ENCODE data around the gene SOX18.
"Not testable (repeated sequence)": the region's sequence is repeated elsewhere in the genome, so short reads cannot be mapped to it uniquely, and the experiment has no call there.

The SOX18 gene

GRCh38 chr20:64049060-64049877 lies at the start of gene SOX18:
Gene SOX18, minus strand, starts transcription at chr20:64049639. Its CDS starts 123 bp downstream, at chr20:64049516.
- no peak within 1 kb of the TSS for H3K27ac ChIP-seq (ENCODE audit: low read length)
- no peak within 1 kb of the TSS for H3K9ac ChIP-seq (ENCODE audit: low read length)
- H3K4me1 ChIP-seq (ENCODE audit: control insufficient read depth, low read depth, low read length), result no peaks in the 10 kb centered on the region
- H3K9me3 ChIP-seq (ENCODE audit: control insufficient read depth, low read depth, low read length), result no peaks in the 10 kb centered on the region
- peaks cover 70% of the 10 kb centered on the region for H3K27me3 ChIP-seq (ENCODE audit: control insufficient read depth, insufficient read depth, low read length)
- H3K36me3 ChIP-seq (ENCODE audit: control insufficient read depth, low read depth, low read length), result no peaks in the 10 kb centered on the region
- H3K4me3 ChIP-seq (ENCODE audit: low read length), result no peak within 1 kb of the TSS

GRCh38 chr20:64098471-64099013 lies 49.1 kb upstream of the SOX18 start:
- Histone ChIP-seq H3K4me3 (ENCODE audit: low read length) (no peak overlapping the region), H3K36me3 (ENCODE audit: control insufficient read depth, low read depth, low read length) (no peaks in the 10 kb centered on the region), H3K27me3 (ENCODE audit: control insufficient read depth, insufficient read depth, low read length) (peaks cover 32% of the 10 kb centered on the region), H3K27ac (ENCODE audit: low read length) (no peak overlapping the region), H3K9me3 (ENCODE audit: control insufficient read depth, low read depth, low read length) (no peaks in the 10 kb centered on the region), H3K4me1 (ENCODE audit: control insufficient read depth, low read depth, low read length) (no peaks in the 10 kb centered on the region), H3K9ac (ENCODE audit: low read length) (no peak overlapping the region)

- H3K4me3 ChIP-seq (ENCODE audit: low read length), result no peak overlapping the region
- H3K9ac ChIP-seq (ENCODE audit: low read length), result no peak overlapping the region
- H3K27ac ChIP-seq (ENCODE audit: low read length), result no peak overlapping the region
- peaks cover 13% of the 10 kb centered on the region for H3K27me3 ChIP-seq (ENCODE audit: control insufficient read depth, insufficient read depth, low read length)
- H3K9me3 ChIP-seq (ENCODE audit: control insufficient read depth, low read depth, low read length), result no peaks in the 10 kb centered on the region
- no peaks in the 10 kb centered on the region for H3K36me3 ChIP-seq (ENCODE audit: control insufficient read depth, low read depth, low read length)
- no peaks in the 10 kb centered on the region for H3K4me1 ChIP-seq (ENCODE audit: control insufficient read depth, low read depth, low read length)
Measured at GRCh38 chr20:64096535-64096934, 47.1 kb upstream of the SOX18 start.

DNA sequence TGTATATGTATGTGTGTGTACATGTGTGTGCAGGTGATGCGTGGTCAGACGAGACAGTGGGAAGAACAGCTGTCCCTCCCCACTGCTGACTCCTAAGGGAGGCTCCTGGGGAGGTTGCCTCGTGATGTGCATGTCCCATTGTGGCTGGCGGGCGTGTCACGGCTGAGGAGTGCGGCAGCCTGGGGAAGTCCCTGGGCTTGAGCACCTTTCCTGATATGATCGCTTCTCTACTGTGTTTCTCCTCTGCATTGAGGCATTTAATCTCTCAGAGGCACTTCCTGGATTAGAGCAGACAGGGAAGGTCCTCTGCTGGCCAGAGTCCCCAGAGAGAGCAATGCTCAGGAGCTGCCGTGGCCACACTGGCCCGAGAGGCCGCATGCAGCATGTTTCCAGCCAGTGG lies 46.5 kb upstream of the SOX18 start:
- no peak overlapping the region for H3K9ac ChIP-seq (ENCODE audit: low read length)
- no peak overlapping the region for H3K4me3 ChIP-seq (ENCODE audit: low read length)
- H3K9me3 ChIP-seq (ENCODE audit: control insufficient read depth, low read depth, low read length), result no peaks in the 10 kb centered on the region
- H3K36me3 ChIP-seq (ENCODE audit: control insufficient read depth, low read depth, low read length), result no peaks in the 10 kb centered on the region
- H3K27ac ChIP-seq (ENCODE audit: low read length), result no peak overlapping the region
- H3K4me1 ChIP-seq (ENCODE audit: control insufficient read depth, low read depth, low read length), result no peaks in the 10 kb centered on the region
- peaks cover 7% of the 10 kb centered on the region for H3K27me3 ChIP-seq (ENCODE audit: control insufficient read depth, insufficient read depth, low read length)

GRCh38 chr20:64095455-64095854 lies 46.0 kb upstream of the SOX18 start:
- Histone ChIP-seq H3K4me1 (ENCODE audit: control insufficient read depth, low read depth, low read length) (no peaks in the 10 kb centered on the region), H3K27ac (ENCODE audit: low read length) (no peak overlapping the region), H3K4me3 (ENCODE audit: low read length) (no peak overlapping the region), H3K9me3 (ENCODE audit: control insufficient read depth, low read depth, low read length) (no peaks in the 10 kb centered on the region), H3K27me3 (ENCODE audit: control insufficient read depth, insufficient read depth, low read length) (peaks cover 2% of the 10 kb centered on the region), H3K9ac (ENCODE audit: low read length) (no peak overlapping the region), H3K36me3 (ENCODE audit: control insufficient read depth, low read depth, low read length) (no peaks in the 10 kb centered on the region)

GRCh38 chr20:64093013-64093503 lies 43.6 kb upstream of the SOX18 start:
- Histone ChIP-seq H3K4me3 (ENCODE audit: low read length) (no peak overlapping the region), H3K9ac (ENCODE audit: low read length) (no peak overlapping the region), H3K4me1 (ENCODE audit: control insufficient read depth, low read depth, low read length) (no peaks in the 10 kb centered on the region), H3K36me3 (ENCODE audit: control insufficient read depth, low read depth, low read length) (no peaks in the 10 kb centered on the region), H3K27ac (ENCODE audit: low read length) (no peak overlapping the region), H3K27me3 (ENCODE audit: control insufficient read depth, insufficient read depth, low read length) (no peaks in the 10 kb centered on the region), H3K9me3 (ENCODE audit: control insufficient read depth, low read depth, low read length) (no peaks in the 10 kb centered on the region)

DNA sequence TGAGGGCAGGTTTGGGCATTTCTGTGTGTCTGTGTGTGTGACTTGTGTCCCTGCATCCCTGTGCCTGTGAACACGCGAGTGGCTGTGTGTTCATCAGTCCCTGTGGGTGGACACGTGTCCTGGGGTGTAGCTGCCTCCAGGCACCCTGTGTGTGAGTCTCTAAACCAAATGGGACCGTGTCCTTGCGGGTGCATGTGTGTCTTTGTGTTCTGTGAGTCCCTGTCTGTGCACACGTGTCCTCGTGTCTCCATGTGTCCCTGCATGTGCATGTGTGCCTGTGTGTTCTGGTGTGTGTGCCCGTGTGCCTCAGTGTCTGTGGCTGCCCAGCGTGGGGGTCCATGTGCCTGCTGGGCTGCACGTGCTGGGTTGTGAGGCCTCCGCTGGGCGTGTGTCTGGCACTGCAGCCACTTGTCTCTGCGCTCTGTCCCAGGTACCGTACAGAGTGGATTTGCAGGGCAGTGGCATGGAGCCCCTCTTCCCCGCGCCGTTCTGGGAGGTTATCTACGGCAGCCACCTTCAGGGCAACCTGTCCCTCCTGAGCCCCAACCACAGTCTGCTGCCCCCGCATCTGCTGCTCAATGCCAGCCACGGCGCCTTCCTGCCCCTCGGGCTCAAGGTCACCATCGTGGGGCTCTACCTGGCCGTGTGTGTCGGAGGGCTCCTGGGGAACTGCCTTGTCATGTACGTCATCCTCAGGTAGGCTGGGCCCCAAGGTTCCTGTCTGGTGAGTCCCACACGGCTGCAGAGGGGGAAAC lies 43.0 kb upstream of the SOX18 start:
- no peak overlapping the region for H3K9ac ChIP-seq (ENCODE audit: low read length)
- no peak overlapping the region for H3K27ac ChIP-seq (ENCODE audit: low read length)
- no peaks in the 10 kb centered on the region for H3K36me3 ChIP-seq (ENCODE audit: control insufficient read depth, low read depth, low read length)
- H3K4me1 ChIP-seq (ENCODE audit: control insufficient read depth, low read depth, low read length), result no peaks in the 10 kb centered on the region
- H3K9me3 ChIP-seq (ENCODE audit: control insufficient read depth, low read depth, low read length), result no peaks in the 10 kb centered on the region
- no peaks in the 10 kb centered on the region for H3K27me3 ChIP-seq (ENCODE audit: control insufficient read depth, insufficient read depth, low read length)
- H3K4me3 ChIP-seq (ENCODE audit: low read length), result no peak overlapping the region

GRCh38 chr20:64091770-64092169 lies 42.3 kb upstream of the SOX18 start:
- Histone ChIP-seq H3K27me3 (ENCODE audit: control insufficient read depth, insufficient read depth, low read length) (no peaks in the 10 kb centered on the region), H3K4me3 (ENCODE audit: low read length) (no peak overlapping the region), H3K36me3 (ENCODE audit: control insufficient read depth, low read depth, low read length) (no peaks in the 10 kb centered on the region), H3K4me1 (ENCODE audit: control insufficient read depth, low read depth, low read length) (no peaks in the 10 kb centered on the region), H3K27ac (ENCODE audit: low read length) (no peak overlapping the region), H3K9ac (ENCODE audit: low read length) (no peak overlapping the region), H3K9me3 (ENCODE audit: control insufficient read depth, low read depth, low read length) (no peaks in the 10 kb centered on the region)

GRCh38 chr20:64091340-64091739 lies 41.9 kb upstream of the SOX18 start:
- H3K27ac ChIP-seq (ENCODE audit: low read length), result no peak overlapping the region
- H3K9ac ChIP-seq (ENCODE audit: low read length), result no peak overlapping the region
- H3K36me3 ChIP-seq (ENCODE audit: control insufficient read depth, low read depth, low read length), result no peaks in the 10 kb centered on the region
- no peaks in the 10 kb centered on the region for H3K27me3 ChIP-seq (ENCODE audit: control insufficient read depth, insufficient read depth, low read length)
- no peak overlapping the region for H3K4me3 ChIP-seq (ENCODE audit: low read length)
- H3K4me1 ChIP-seq (ENCODE audit: control insufficient read depth, low read depth, low read length), result no peaks in the 10 kb centered on the region
- H3K9me3 ChIP-seq (ENCODE audit: control insufficient read depth, low read depth, low read length), result no peaks in the 10 kb centered on the region

- H3K36me3 ChIP-seq (ENCODE audit: control insufficient read depth, low read depth, low read length), result no peaks in the 10 kb centered on the region
- no peak overlapping the region for H3K9ac ChIP-seq (ENCODE audit: low read length)
- no peaks in the 10 kb centered on the region for H3K4me1 ChIP-seq (ENCODE audit: control insufficient read depth, low read depth, low read length)
- no peaks in the 10 kb centered on the region for H3K9me3 ChIP-seq (ENCODE audit: control insufficient read depth, low read depth, low read length)
- H3K27me3 ChIP-seq (ENCODE audit: control insufficient read depth, insufficient read depth, low read length), result peaks cover 10% of the 10 kb centered on the region
- no peak overlapping the region for H3K27ac ChIP-seq (ENCODE audit: low read length)
- H3K4me3 ChIP-seq (ENCODE audit: low read length), result no peak overlapping the region
Measured at GRCh38 chr20:64090165-64090564, 40.7 kb upstream of the SOX18 start.

DNA sequence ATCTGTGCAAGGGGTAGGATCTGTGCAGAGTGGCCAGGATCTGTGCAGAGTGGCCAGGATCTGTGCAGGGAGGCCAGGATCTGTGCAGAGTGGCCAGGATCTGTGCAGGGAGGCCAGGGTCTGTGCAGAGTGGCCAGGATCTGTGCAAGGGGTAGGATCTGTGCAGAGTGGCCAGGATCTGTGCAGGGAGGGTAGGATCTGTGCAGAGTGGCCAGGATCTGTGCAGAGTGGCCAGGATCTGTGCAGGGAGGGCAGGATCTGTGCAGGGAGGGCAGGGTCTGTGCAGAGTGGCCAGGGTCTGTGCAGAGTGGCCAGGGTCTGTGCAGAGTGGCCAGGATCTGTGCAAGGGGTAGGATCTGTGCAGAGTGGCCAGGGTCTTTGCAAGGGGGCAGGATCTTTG lies 39.1 kb upstream of the SOX18 start:
- peaks cover 25% of the 10 kb centered on the region for H3K27me3 ChIP-seq (ENCODE audit: control insufficient read depth, insufficient read depth, low read length)
- H3K27ac ChIP-seq (ENCODE audit: low read length); H3K4me1 ChIP-seq (ENCODE audit: control insufficient read depth, low read depth, low read length); H3K36me3 ChIP-seq (ENCODE audit: control insufficient read depth, low read depth, low read length); H3K9ac ChIP-seq (ENCODE audit: low read length); H3K4me3 ChIP-seq (ENCODE audit: low read length); H3K9me3 ChIP-seq (ENCODE audit: control insufficient read depth, low read depth, low read length): not testable (repeated sequence)
